SK-N-SH treated with all-trans-retinoic acid at 6 μM for 48 hours (cell line): ENCODE results near the gene C11orf86.

ENCODE experiments used
- ATAC-seq: fragments of 200-7000 bp; cut with Tn5 transposase; 3 replicates; pipeline ENCODE4 v1.9.1; 2020; ENCODE audit warnings: mild to moderate bottlenecking, moderate library complexity
- BACH2 ChIP-seq: fragments of 250-450 bp; sonication (Bioruptor Pico); IDR thresholded peaks from 2 replicates; pipeline ENCODE4 v1.9.0; 2021; ENCODE audit warnings: mild to moderate bottlenecking, borderline replicate concordance
- CREB5 ChIP-seq: fragments of 250-450 bp; sonication (Bioruptor Pico); IDR thresholded peaks from 2 replicates; pipeline ENCODE4 v1.5.1; 2020; ENCODE audit warnings: low read depth, mild to moderate bottlenecking, moderate library complexity
- CSDC2 ChIP-seq: fragments of 250-450 bp; sonication (Bioruptor Pico); IDR thresholded peaks from 2 replicates; pipeline ENCODE4 v1.5.0; 2020; ENCODE audit warnings: mild to moderate bottlenecking, moderate library complexity
- ESRRG ChIP-seq: fragments of 250-450 bp; sonication (Bioruptor Pico); IDR thresholded peaks from 2 replicates; pipeline ENCODE4 v1.6.1; 2021; ENCODE audit warnings: mild to moderate bottlenecking
- GLIS3 ChIP-seq: fragments of 250-450 bp; sonication (Bioruptor Pico); IDR thresholded peaks from 2 replicates; pipeline ENCODE4 v1.5.0; 2020; ENCODE audit warnings: mild to moderate bottlenecking, moderate library complexity
- ISL1 ChIP-seq: fragments of 250-450 bp; sonication (Bioruptor Pico); IDR thresholded peaks from 2 replicates; pipeline ENCODE4 v2.1.2; 2022; ENCODE audit warnings: mild to moderate bottlenecking, moderate library complexity
- OSR1 ChIP-seq: fragments of 250-450 bp; sonication (Bioruptor Pico); IDR thresholded peaks from 2 replicates; pipeline ENCODE4 v1.8.0; 2022; ENCODE audit warnings: moderate library complexity, mild to moderate bottlenecking, inconsistent platforms
- PATZ1 ChIP-seq: fragments of 250-450 bp; sonication (Bioruptor Pico); IDR thresholded peaks from 2 replicates; pipeline ENCODE4 v1.8.0; 2020; ENCODE audit warnings: mild to moderate bottlenecking, moderate library complexity, borderline replicate concordance
- POU6F1 ChIP-seq: fragments of 250-450 bp; sonication (Bioruptor Pico); IDR thresholded peaks from 2 replicates; pipeline ENCODE4 v1.8.0; 2021; ENCODE audit warnings: low read depth, mild to moderate bottlenecking, moderate library complexity, borderline replicate concordance
- PPARA ChIP-seq: fragments of 250-450 bp; sonication (Bioruptor Pico); IDR thresholded peaks from 2 replicates; pipeline ENCODE4 v1.5.0; 2020; ENCODE audit warnings: mild to moderate bottlenecking, borderline replicate concordance
- RARB ChIP-seq: fragments of 250-450 bp; sonication (Bioruptor Pico); IDR thresholded peaks from 2 replicates; pipeline ENCODE4 v1.8.0; 2021; ENCODE audit warnings: mild to moderate bottlenecking, moderate library complexity
- SNAI2 ChIP-seq: fragments of 250-450 bp; sonication (Bioruptor Pico); IDR thresholded peaks from 2 replicates; pipeline ENCODE4 v1.5.0; 2020; ENCODE audit warnings: mild to moderate bottlenecking, moderate library complexity
- TCF4 ChIP-seq: fragments of 250-450 bp; sonication (Bioruptor Pico); IDR thresholded peaks from 2 replicates; pipeline ENCODE4 v1.8.0; 2021; ENCODE audit warnings: mild to moderate bottlenecking, moderate library complexity, borderline replicate concordance
- TOX ChIP-seq: fragments of 250-450 bp; sonication (Bioruptor Pico); IDR thresholded peaks from 2 replicates; pipeline ENCODE4 v1.8.0; 2021; ENCODE audit warnings: mild to moderate bottlenecking, moderate library complexity, borderline replicate concordance
- TSHZ2 ChIP-seq: fragments of 250-450 bp; sonication (Bioruptor Pico); IDR thresholded peaks from 2 replicates; pipeline ENCODE4 v1.5.0; 2020; ENCODE audit warnings: mild to moderate bottlenecking, moderate library complexity
- ZC3H10 ChIP-seq: fragments of 250-450 bp; sonication (Bioruptor Pico); IDR thresholded peaks from 2 replicates; pipeline ENCODE4 v1.5.1; 2021; ENCODE audit warnings: mild to moderate bottlenecking, moderate library complexity
- ZFP3 ChIP-seq: fragments of 250-450 bp; sonication (Bioruptor Pico); IDR thresholded peaks from 2 replicates; pipeline ENCODE4 v1.5.0; 2020; ENCODE audit warnings: mild to moderate bottlenecking, moderate library complexity
- ZFP30 ChIP-seq: fragments of 450-650 bp; formaldehyde crosslinking; IDR thresholded peaks from 2 replicates; pipeline ENCODE4 v1.5.0; 2022; ENCODE audit warnings: mild to moderate bottlenecking, moderate library complexity
- ZNF565 ChIP-seq: fragments of 450-650 bp; formaldehyde crosslinking; conservative IDR thresholded peaks from 2 replicates; pipeline ENCODE4 v1.5.0; 2020; ENCODE audit warnings: low read depth, mild to moderate bottlenecking, moderate library complexity
- ZNF70 ChIP-seq: fragments of 450-650 bp; formaldehyde crosslinking; IDR thresholded peaks from 2 replicates; pipeline ENCODE4 v1.5.0; 2020; ENCODE audit warnings: mild to moderate bottlenecking, moderate library complexity

The C11orf86 gene

GRCh38 chr11:66971488-66971887, 3.6 kb upstream of the C11orf86 start:
- TF ChIP-seq TCF4 (CRISPR knock-in tag) (no peak), ESRRG (CRISPR knock-in tag) (no peak), GLIS3 (CRISPR knock-in tag) (no peak), SNAI2 (CRISPR knock-in tag) (no peak), TOX (no peak), OSR1 (no peak)
- ATAC-seq = no peak

- no peak for TF ChIP-seq PATZ1 (CRISPR knock-in tag)
- no peak for TF ChIP-seq TSHZ2 (CRISPR knock-in tag)
- TF ChIP-seq ZFP30 (CRISPR knock-in tag) = no peak
- TF ChIP-seq CREB5 = no peak
- TF ChIP-seq ESRRG (CRISPR knock-in tag) = no peak
- ATAC-seq = no peak
These were observed 1.0 kb upstream of the C11orf86 start for GRCh38 chr11:66973956-66974580.

- no peak; the same call in 1 of the 3 replicates for ATAC-seq
- TF ChIP-seq ZFP30 (CRISPR knock-in tag) (no peak), OSR1 (no peak)
These were observed 412 bp downstream of the C11orf86 start for GRCh38 chr11:66975405-66976027.

- ATAC-seq = peak; percentile 62
- no peak for TF ChIP-seq RARB (CRISPR knock-in tag)
- TF ChIP-seq ZNF70 (CRISPR knock-in tag) = no peak
- TF ChIP-seq SNAI2 (CRISPR knock-in tag) = no peak
- TF ChIP-seq PATZ1 (CRISPR knock-in tag) = no peak
- TF ChIP-seq BACH2 (CRISPR knock-in tag) = no peak
- TF ChIP-seq PPARA (CRISPR knock-in tag) = no peak
- TF ChIP-seq ZNF565 (CRISPR knock-in tag) = no peak
- TF ChIP-seq TOX = no peak
- no peak for TF ChIP-seq POU6F1
- TF ChIP-seq ZC3H10 (CRISPR knock-in tag) = no peak
- no peak for TF ChIP-seq ISL1
- TF ChIP-seq TSHZ2 (CRISPR knock-in tag) = no peak
- no peak for TF ChIP-seq ZFP3 (CRISPR knock-in tag)
- TF ChIP-seq CSDC2 (CRISPR knock-in tag) = no peak
- no peak for TF ChIP-seq ESRRG (CRISPR knock-in tag)
- no peak for TF ChIP-seq OSR1
- no peak for TF ChIP-seq TCF4 (CRISPR knock-in tag)
- TF ChIP-seq CREB5 = no peak
These were observed 944 bp downstream of the C11orf86 start for GRCh38 chr11:66976028-66976467.
